K562 (cell line): ENCODE measurements around the gene PXK. TPM values are rescaled to one million over a fixed set of nuclear protein-coding genes. Genes with fewer than 3 reads are reported as not detected.

Experiments
- BHLHE40 ChIP-seq: IDR thresholded peaks from 2 replicates; pipeline ENCODE4 v1.6.1; 2011; ENCODE audit warnings: low read length, improper control_type of control experiment
- C11orf30 ChIP-seq: fragments of 450-650 bp; IDR thresholded peaks from 2 replicates; pipeline ENCODE4 v1.6.1; 2016; ENCODE audit warnings: low read depth, mild to moderate bottlenecking
- CBX8 ChIP-seq: fragments of 200-600 bp; sonication (generic); IDR thresholded peaks from 2 replicates; pipeline ENCODE4 v1.6.1; 2012; ENCODE audit warnings: borderline replicate concordance, mixed run types, low read depth, mild to moderate bottlenecking, moderate library complexity, mixed read lengths, low read length, control low read depth, inconsistent platforms; ENCODE audit not compliant: poor library complexity, severe bottlenecking; ENCODE audit errors: extremely low read depth
- KAT8 ChIP-seq: fragments of 450-650 bp; IDR thresholded peaks from 2 replicates; pipeline ENCODE4 v1.6.1; 2016; ENCODE audit warnings: low read depth, mild to moderate bottlenecking
- RFX5 ChIP-seq: IDR thresholded peaks from 2 replicates; pipeline ENCODE4 v1.6.1; 2011; ENCODE audit warnings: low read depth, mild to moderate bottlenecking, improper control_type of control experiment, low read length
- TFAM ChIP-seq: fragments of 250-450 bp; sonication (Bioruptor Pico); conservative IDR thresholded peaks from 2 replicates; pipeline ENCODE4 v1.5.0; 2021; ENCODE audit warnings: mild to moderate bottlenecking, moderate library complexity
- U2AF2 ChIP-seq: fragments of 200-400 bp; formaldehyde crosslinking; optimal IDR thresholded peaks from 2 replicates; pipeline ENCODE3; 2017; ENCODE audit warnings: low read depth, mild to moderate bottlenecking, low read length
- ZBTB1 ChIP-seq: sonication (generic); formaldehyde crosslinking; IDR thresholded peaks from 2 replicates; pipeline ENCODE4 v1.8.1; 2023; ENCODE audit warnings: missing genetic modification reagents, low read depth, mild to moderate bottlenecking, borderline replicate concordance
- ZNF140 ChIP-seq: fragments of 250-450 bp; sonication (Bioruptor Pico); IDR thresholded peaks from 2 replicates; pipeline ENCODE4 v1.8.0; 2021; ENCODE audit warnings: moderate library complexity, mild to moderate bottlenecking, inconsistent platforms
- ZNF57 ChIP-seq: fragments of 450-650 bp; formaldehyde crosslinking; IDR thresholded peaks from 2 replicates; pipeline ENCODE4 v1.4.0; 2020; ENCODE audit warnings: mild to moderate bottlenecking, moderate library complexity
- polyA plus RNA-seq, 8 experiments: library from polyadenylated mRNA; depleted of rRNA in 4 of 8; stranded (reverse) in 5 of 8; unstranded in 3 of 8; fragments of >200 nt; fragmentation: Nextera tagmentation in 2 of 8; fragmentation: Illumina TruSeq in 1 of 8; extraction: Ambion mirVana in 2 of 8; extraction: Trizol in 1 of 8; gene quantifications; 2 replicates each; pipeline versions ENCODE4 v1.2.1 to v1.2.3, GENCODE V29; 2011 to 2014; ENCODE audit warnings: inconsistent platforms in 1 of 8, missing spikeins in 1 of 8
- total RNA-seq, 7 experiments: library from RNA; depleted of rRNA in 6 of 7; stranded (reverse); fragments of >200 nt in 6 of 7; fragmentation: Illumina TruSeq in 2 of 7; extraction: Trizol in 2 of 7; gene quantifications; 2 replicates each; pipeline versions ENCODE4 v1.2.1 to v1.2.3, GENCODE V29; 2011 to 2021; ENCODE audit warnings: low replicate concordance in 1 of 7
- TF ChIP-seq, protein P1 (sequence below): sonication (generic); formaldehyde crosslinking; IDR thresholded peaks from 2 replicates; pipeline ENCODE4 v1.8.1; 2023; ENCODE audit warnings: mild to moderate bottlenecking, missing genetic modification reagents
- TF ChIP-seq, protein P2 (sequence below), 3 experiments: fragments of 200-800 bp in 1 of 3; fragments of 250-450 bp in 1 of 3; fragments of 450-650 bp in 1 of 3; sonication (Bioruptor Pico) in 1 of 3; sonication (Bioruptor generic) in 1 of 3; formaldehyde crosslinking in 1 of 3; IDR thresholded peaks; 2 replicates each; pipeline versions ENCODE4 v1.6.1 to v1.8.0; 2016 to 2022; ENCODE audit warnings: mild to moderate bottlenecking in 2 of 3, missing genetic modification characterization in 2 of 3, missing compliant biosample characterization in 1 of 3, moderate library complexity in 1 of 3
- TF ChIP-seq, protein P3 (sequence below): fragments of 250-450 bp; sonication (Bioruptor Pico); IDR thresholded peaks from 2 replicates; pipeline ENCODE4 v1.4.0; 2020; ENCODE audit warnings: borderline replicate concordance
- TF ChIP-seq, protein P4 (sequence below): sonication (generic); formaldehyde crosslinking; IDR thresholded peaks from 2 replicates; pipeline ENCODE4 v1.4.0; 2020; ENCODE audit warnings: mild to moderate bottlenecking, missing genetic modification reagents
- TF ChIP-seq, protein P5 (sequence below): IDR thresholded peaks from 2 replicates; pipeline ENCODE4 v1.6.1; 2016; ENCODE audit warnings: missing genetic modification characterization, missing compliant biosample characterization

Gene PXK
- total and polyA plus RNA-seq, 9 of the 15 experiments (the other 6 are each of a cell fraction or from before 2014, with no cell fraction given) = 3.3 to 19.9 (median 11.3) TPM

DNA sequence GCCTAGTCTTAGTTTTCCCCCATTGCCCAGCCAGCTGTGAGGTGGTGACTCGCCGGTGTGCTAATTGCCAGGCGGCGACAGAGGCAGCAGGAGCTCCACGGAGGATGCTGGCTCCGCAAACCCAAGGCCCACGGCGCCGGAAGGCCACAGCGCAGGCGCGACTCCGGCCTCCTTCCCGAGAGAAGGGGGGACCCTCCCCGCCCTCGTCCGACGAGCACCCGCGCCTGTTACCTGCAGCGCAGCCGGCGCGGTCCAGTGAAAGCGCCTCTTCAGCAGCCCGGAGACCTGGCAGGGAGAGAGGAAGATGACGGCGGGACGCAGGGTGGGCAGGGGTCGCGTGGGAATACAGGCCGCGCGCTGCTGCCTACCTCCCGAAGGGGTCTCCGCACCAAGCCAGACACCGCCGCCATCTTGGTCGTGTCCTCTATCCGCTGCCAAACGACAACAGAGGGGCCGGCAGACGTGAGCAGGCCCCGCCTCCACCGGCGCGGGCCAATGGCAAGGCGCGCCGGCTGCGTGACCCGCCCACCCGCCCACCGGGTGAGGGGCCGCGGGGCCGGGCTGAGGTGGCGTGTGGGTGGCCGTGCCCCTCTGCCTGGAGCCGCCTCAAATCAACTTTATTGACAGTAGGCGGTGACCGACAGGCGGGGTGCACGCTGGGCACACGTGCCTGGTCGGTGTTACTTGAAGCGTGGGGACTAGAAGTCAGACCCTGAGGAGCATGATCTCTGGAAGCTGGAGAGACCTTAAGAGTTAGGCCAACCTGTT, 100.9 kb downstream of the PXK start, which contains the start of gene PDHB (continued):
- TF ChIP-seq, protein P1, sequence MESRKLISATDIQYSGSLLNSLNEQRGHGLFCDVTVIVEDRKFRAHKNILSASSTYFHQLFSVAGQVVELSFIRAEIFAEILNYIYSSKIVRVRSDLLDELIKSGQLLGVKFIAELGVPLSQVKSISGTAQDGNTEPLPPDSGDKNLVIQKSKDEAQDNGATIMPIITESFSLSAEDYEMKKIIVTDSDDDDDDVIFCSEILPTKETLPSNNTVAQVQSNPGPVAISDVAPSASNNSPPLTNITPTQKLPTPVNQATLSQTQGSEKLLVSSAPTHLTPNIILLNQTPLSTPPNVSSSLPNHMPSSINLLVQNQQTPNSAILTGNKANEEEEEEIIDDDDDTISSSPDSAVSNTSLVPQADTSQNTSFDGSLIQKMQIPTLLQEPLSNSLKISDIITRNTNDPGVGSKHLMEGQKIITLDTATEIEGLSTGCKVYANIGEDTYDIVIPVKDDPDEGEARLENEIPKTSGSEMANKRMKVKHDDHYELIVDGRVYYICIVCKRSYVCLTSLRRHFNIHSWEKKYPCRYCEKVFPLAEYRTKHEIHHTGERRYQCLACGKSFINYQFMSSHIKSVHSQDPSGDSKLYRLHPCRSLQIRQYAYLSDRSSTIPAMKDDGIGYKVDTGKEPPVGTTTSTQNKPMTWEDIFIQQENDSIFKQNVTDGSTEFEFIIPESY = no peak
- TF ChIP-seq C11orf30 = peak; percentile 63
- TF ChIP-seq, protein P2, sequence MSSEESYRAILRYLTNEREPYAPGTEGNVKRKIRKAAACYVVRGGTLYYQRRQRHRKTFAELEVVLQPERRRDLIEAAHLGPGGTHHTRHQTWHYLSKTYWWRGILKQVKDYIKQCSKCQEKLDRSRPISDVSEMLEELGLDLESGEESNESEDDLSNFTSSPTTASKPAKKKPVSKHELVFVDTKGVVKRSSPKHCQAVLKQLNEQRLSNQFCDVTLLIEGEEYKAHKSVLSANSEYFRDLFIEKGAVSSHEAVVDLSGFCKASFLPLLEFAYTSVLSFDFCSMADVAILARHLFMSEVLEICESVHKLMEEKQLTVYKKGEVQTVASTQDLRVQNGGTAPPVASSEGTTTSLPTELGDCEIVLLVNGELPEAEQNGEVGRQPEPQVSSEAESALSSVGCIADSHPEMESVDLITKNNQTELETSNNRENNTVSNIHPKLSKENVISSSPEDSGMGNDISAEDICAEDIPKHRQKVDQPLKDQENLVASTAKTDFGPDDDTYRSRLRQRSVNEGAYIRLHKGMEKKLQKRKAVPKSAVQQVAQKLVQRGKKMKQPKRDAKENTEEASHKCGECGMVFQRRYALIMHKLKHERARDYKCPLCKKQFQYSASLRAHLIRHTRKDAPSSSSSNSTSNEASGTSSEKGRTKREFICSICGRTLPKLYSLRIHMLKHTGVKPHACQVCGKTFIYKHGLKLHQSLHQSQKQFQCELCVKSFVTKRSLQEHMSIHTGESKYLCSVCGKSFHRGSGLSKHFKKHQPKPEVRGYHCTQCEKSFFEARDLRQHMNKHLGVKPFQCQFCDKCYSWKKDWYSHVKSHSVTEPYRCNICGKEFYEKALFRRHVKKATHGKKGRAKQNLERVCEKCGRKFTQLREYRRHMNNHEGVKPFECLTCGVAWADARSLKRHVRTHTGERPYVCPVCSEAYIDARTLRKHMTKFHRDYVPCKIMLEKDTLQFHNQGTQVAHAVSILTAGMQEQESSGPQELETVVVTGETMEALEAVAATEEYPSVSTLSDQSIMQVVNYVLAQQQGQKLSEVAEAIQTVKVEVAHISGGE (CRISPR knock-in tag; IDR thresholded peaks at IDR 0.05) = no peak
- TF ChIP-seq KAT8 = no peak
- TF ChIP-seq, protein P3, sequence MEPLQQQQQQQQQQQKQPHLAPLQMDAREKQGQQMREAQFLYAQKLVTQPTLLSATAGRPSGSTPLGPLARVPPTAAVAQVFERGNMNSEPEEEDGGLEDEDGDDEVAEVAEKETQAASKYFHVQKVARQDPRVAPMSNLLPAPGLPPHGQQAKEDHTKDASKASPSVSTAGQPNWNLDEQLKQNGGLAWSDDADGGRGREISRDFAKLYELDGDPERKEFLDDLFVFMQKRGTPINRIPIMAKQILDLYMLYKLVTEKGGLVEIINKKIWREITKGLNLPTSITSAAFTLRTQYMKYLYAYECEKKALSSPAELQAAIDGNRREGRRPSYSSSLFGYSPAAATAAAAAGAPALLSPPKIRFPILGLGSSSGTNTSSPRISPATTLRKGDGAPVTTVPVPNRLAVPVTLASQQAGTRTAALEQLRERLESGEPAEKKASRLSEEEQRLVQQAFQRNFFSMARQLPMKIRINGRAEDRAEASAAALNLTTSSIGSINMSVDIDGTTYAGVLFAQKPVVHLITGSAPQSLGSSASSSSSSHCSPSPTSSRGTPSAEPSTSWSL = no peak
- peak; percentile 85 for TF ChIP-seq BHLHE40
- no peak for TF ChIP-seq CBX8
- TF ChIP-seq RFX5 = no peak
- TF ChIP-seq, protein P4, sequence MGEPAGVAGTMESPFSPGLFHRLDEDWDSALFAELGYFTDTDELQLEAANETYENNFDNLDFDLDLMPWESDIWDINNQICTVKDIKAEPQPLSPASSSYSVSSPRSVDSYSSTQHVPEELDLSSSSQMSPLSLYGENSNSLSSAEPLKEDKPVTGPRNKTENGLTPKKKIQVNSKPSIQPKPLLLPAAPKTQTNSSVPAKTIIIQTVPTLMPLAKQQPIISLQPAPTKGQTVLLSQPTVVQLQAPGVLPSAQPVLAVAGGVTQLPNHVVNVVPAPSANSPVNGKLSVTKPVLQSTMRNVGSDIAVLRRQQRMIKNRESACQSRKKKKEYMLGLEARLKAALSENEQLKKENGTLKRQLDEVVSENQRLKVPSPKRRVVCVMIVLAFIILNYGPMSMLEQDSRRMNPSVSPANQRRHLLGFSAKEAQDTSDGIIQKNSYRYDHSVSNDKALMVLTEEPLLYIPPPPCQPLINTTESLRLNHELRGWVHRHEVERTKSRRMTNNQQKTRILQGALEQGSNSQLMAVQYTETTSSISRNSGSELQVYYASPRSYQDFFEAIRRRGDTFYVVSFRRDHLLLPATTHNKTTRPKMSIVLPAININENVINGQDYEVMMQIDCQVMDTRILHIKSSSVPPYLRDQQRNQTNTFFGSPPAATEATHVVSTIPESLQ = no peak
- no peak for TF ChIP-seq ZNF57 (CRISPR knock-in tag)
- TF ChIP-seq ZNF140 (CRISPR knock-in tag) = no peak
- TF ChIP-seq U2AF2 = no peak
- TF ChIP-seq ZBTB1 = peak; percentile 27; the same call in 1 of the 2 replicates
- TF ChIP-seq, protein P5, sequence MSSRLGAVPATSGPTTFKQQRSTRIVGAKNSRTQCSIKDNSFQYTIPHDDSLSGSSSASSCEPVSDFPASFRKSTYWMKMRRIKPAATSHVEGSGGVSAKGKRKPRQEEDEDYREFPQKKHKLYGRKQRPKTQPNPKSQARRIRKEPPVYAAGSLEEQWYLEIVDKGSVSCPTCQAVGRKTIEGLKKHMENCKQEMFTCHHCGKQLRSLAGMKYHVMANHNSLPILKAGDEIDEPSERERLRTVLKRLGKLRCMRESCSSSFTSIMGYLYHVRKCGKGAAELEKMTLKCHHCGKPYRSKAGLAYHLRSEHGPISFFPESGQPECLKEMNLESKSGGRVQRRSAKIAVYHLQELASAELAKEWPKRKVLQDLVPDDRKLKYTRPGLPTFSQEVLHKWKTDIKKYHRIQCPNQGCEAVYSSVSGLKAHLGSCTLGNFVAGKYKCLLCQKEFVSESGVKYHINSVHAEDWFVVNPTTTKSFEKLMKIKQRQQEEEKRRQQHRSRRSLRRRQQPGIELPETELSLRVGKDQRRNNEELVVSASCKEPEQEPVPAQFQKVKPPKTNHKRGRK (tag) = no peak
- no peak for TF ChIP-seq TFAM (CRISPR knock-in tag)
